Endothelial cell of umbilical vein (primary cell): ENCODE results near the gene CEP57L1. TPM values are rescaled to one million over a fixed set of nuclear protein-coding genes. Genes with fewer than 3 reads are reported as not detected.
"Not testable (repeated sequence)": the region's sequence is repeated elsewhere in the genome, so short reads cannot be mapped to it uniquely, and the experiment has no call there.

Experiments used
- BruUV-seq: library from RNA; stranded (reverse); fragments of 400-500 nt; replicated peaks from 2 replicates; lab custom pipeline; 2021; lab: Mats Ljungman, UMichigan
- CTCF ChIA-PET: fragments of 300-600, 350-600 bp; sonication (Branson Sonifier 250); formaldehyde crosslinking; loops from one replicate; lab custom pipeline; 2021; ENCODE audit warnings: antibody characterized with exemption, inconsistent platforms; lab: Charles Lee
- POLR2A ChIA-PET: fragments of 300-600, 350-600 bp; sonication (Branson Sonifier 250); formaldehyde crosslinking; loops from one replicate; lab custom pipeline; 2021; ENCODE audit warnings: antibody characterized with exemption, inconsistent platforms; lab: Charles Lee
- DNase-seq: peaks from one replicate; pipeline ENCODE4 v3.0.0-alpha.2; 2011; ENCODE audit warnings: low read depth, low spot score
- FAIRE-seq: peaks from 2 replicates; lab custom pipeline; 2011; peaks lifted over from hg19 to GRCh38; lab: Jason Lieb, UNC
- H2AFZ ChIP-seq: 2 replicates; pipeline ENCODE4 v1.6.0; 2012; ENCODE audit warnings: low read depth, low read length, control low read depth, inconsistent platforms
- H3K27ac ChIP-seq: 2 replicates; pipeline ENCODE4 v1.5.1; 2011; ENCODE audit warnings: low read depth, mild to moderate bottlenecking, control low read depth, low read length, moderate library complexity; ENCODE audit not compliant: insufficient read depth
- H3K27me3 ChIP-seq, 2 experiments: 2 replicates each; pipeline versions ENCODE4 v1.6.0 to v1.6.1; 2011; ENCODE audit warnings: low read length in 2 of 2, mixed read lengths in 1 of 2; ENCODE audit not compliant: control insufficient read depth in 2 of 2, insufficient read depth in 2 of 2
- H3K36me3 ChIP-seq, 2 experiments: 2 replicates in 1 of 2; 3 replicates in 1 of 2; pipeline ENCODE4 v1.5.1; 2011; ENCODE audit warnings: low read length in 2 of 2, mild to moderate bottlenecking in 1 of 2, moderate library complexity in 1 of 2; ENCODE audit not compliant: control insufficient read depth in 2 of 2, insufficient read depth in 2 of 2; ENCODE audit errors: extremely low read depth in 1 of 2
- H3K4me1 ChIP-seq: 3 replicates; pipeline ENCODE4 v1.5.1; 2011; ENCODE audit warnings: mild to moderate bottlenecking, low read length; ENCODE audit not compliant: control insufficient read depth, insufficient read depth; ENCODE audit errors: extremely low read depth
- H3K4me2 ChIP-seq: 2 replicates; pipeline ENCODE4 v1.6.1; 2011; ENCODE audit warnings: low read length, control low read depth, mixed read lengths; ENCODE audit not compliant: insufficient read depth
- H3K4me3 ChIP-seq, 3 experiments: fragments of 200-600 bp in 1 of 3; sonication (generic), shearing (Covaris generic) in 1 of 3; replicated peaks in 1 of 3; 2 replicates each; pipeline ENCODE4 v1.5.1; 2011 to 2016; ENCODE audit warnings: control low read depth in 3 of 3, low read length in 3 of 3, mild to moderate bottlenecking in 2 of 3, inconsistent platforms in 1 of 3, low read depth in 1 of 3, moderate library complexity in 1 of 3; ENCODE audit not compliant: insufficient read depth in 1 of 3
- H3K79me2 ChIP-seq: 2 replicates; pipeline ENCODE4 v1.6.0; 2012; ENCODE audit warnings: low read length, inconsistent platforms; ENCODE audit not compliant: control insufficient read depth, insufficient read depth
- H3K9ac ChIP-seq: replicated peaks from 2 replicates; pipeline ENCODE3; 2011; ENCODE audit warnings: low read length, control low read depth; ENCODE audit not compliant: insufficient read depth; ENCODE audit errors: extremely low read depth
- H3K9me1 ChIP-seq: replicated peaks from 3 replicates; pipeline ENCODE4 v1.6.0; 2011; ENCODE audit warnings: mild to moderate bottlenecking, low read length; ENCODE audit not compliant: control insufficient read depth, insufficient read depth; ENCODE audit errors: extremely low read depth
- H3K9me3 ChIP-seq: replicated peaks from 2 replicates; pipeline ENCODE4 v1.5.1; 2012; ENCODE audit warnings: low read length, inconsistent platforms; ENCODE audit not compliant: control insufficient read depth, insufficient read depth
- H4K20me1 ChIP-seq: replicated peaks from 2 replicates; pipeline ENCODE3; 2011; ENCODE audit warnings: mild to moderate bottlenecking, low read length; ENCODE audit not compliant: control insufficient read depth, insufficient read depth; ENCODE audit errors: extremely low read depth
- GATA2 ChIP-seq: IDR thresholded peaks from 2 replicates; pipeline ENCODE4 v1.7.0; 2011; ENCODE audit warnings: low read depth, mild to moderate bottlenecking, moderate library complexity, mixed read lengths, low read length; ENCODE audit not compliant: insufficient read length, insufficient read depth
- dilution Hi-C: fragments of 300-500 bp; cut with MboI; formaldehyde crosslinking; loops from one replicate; pipeline ENCODE4 v1.15.0; 2019; ENCODE audit warnings: low sequenced_read_pairs; ENCODE audit not compliant: extremely low pct_ligation_motif_present
- intact Hi-C: fragments of 100-400 bp; cut with micrococcal nuclease; formaldehyde crosslinking; loops from one replicate; pipeline ENCODE4 v1.10.0; 2022
- polyA plus RNA-seq, 4 experiments: library from polyadenylated mRNA; depleted of rRNA in 3 of 4; stranded (reverse) in 3 of 4; unstranded in 1 of 4; fragments of >200 nt; gene quantifications; 2 replicates each; pipeline versions ENCODE4 v1.2.1 to v1.2.3, GENCODE V29; 2011 to 2012; ENCODE audit warnings: missing spikeins in 1 of 4
- total RNA-seq: library from RNA; stranded (reverse); gene quantifications from 2 replicates; pipeline ENCODE4 v1.2.3, GENCODE V29; 2021

The CEP57L1 gene
- total and polyA plus RNA-seq, 2 donors (not counting 3 experiments of a cell fraction or from before 2014, with no cell fraction given) = 7.8 to 20.9 TPM

DNA sequence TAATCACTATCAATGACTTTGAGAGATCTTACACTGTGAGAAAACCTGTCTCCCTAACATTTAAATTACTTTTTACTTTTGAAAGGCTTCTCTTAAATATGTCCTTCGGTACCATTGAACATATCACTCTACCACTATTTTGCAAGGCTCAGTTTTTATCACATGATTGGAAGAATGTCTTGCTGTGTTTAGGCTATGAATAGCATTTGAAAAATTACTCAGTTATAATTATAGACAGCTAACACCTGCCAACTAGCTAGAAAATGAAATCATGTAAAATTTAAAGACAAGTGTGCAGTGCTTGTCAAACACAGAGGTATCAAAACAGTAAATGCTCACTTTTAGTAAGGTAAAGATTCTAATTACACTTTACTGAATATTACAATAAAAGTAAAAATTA, 11.7 kb upstream of the CEP57L1 start:
- Histone ChIP-seq H3K4me1 (no peaks in the 10 kb centered on the region), H3K4me2 (no peak overlapping the region), H3K9ac (no peak overlapping the region), H3K27ac (no peak overlapping the region), H3K36me3 (no peaks in the 10 kb centered on the region), H3K4me3 (no peak overlapping the region), H2AFZ (no peak overlapping the region), H3K27me3 (no peaks in the 10 kb centered on the region), H4K20me1 (no peaks in the 10 kb centered on the region), H3K9me3 (no peaks in the 10 kb centered on the region), H3K79me2 (no peaks in the 10 kb centered on the region), H3K9me1 (no peaks in the 10 kb centered on the region)
- intact Hi-C loops = no loop called here
- TF ChIP-seq GATA2 = no peak
- DNase-seq = no peak
- ChIA-PET POLR2A (no interaction called here), CTCF (interaction anchor here (0.7 kb wide), 1 partner anchor 541 kb away, joined by 3 read pairs; no protein-coding TSS in a partner anchor)
- no TSS peak for BruUV-seq
- no peak for FAIRE-seq
- dilution Hi-C loops = no loop called here

- H3K27me3 ChIP-seq, H3K4me1 ChIP-seq, intact Hi-C loops, H3K36me3 ChIP-seq, H2AFZ ChIP-seq, FAIRE-seq, POLR2A ChIA-PET, dilution Hi-C loops, H3K27ac ChIP-seq, H4K20me1 ChIP-seq, H3K9me1 ChIP-seq, H3K9me3 ChIP-seq, H3K9ac ChIP-seq, BruUV-seq, H3K79me2 ChIP-seq, DNase-seq, H3K4me2 ChIP-seq, H3K4me3 ChIP-seq: not testable (repeated sequence)
- CTCF ChIA-PET = interaction anchor here (0.7 kb wide), 1 partner anchor 542 kb away, joined by 3 read pairs; no protein-coding TSS in a partner anchor
These were observed 11.2 kb upstream of the CEP57L1 start for GRCh38 chr6:109084146-109084545.
